Heart right ventricle (tissue), 16 donors: ENCODE measurements around the gene ZCCHC2. TPM values are rescaled to one million over a fixed set of nuclear protein-coding genes. Genes with fewer than 3 reads are reported as not detected.

ENCODE experiments used
- ATAC-seq, 8 donors: fragments of 200-7000 bp; cut with Tn5 transposase; one replicate each; pipeline ENCODE4 v1.9.1; 2020; ENCODE audit warnings: mild to moderate bottlenecking in 8 of 8, moderate library complexity in 8 of 8, moderate number of reproducible peaks in 1 of 8
- DNase-seq, 2 donors: peaks; one replicate each; pipeline ENCODE4 v3.0.0-alpha.2; 2020
- H3K27ac ChIP-seq, 10 donors: fragments of 200-600 bp; sonication (generic) in 2 of 10; one replicate each; pipeline versions ENCODE4 v1.5.0 to v1.8.0; 2020 to 2022; ENCODE audit warnings: mild to moderate bottlenecking in 3 of 10
- H3K27me3 ChIP-seq, 7 donors: fragments of 200-600 bp; one replicate each; pipeline ENCODE4 v1.8.0; 2021 to 2022; ENCODE audit warnings: mild to moderate bottlenecking in 2 of 7
- H3K36me3 ChIP-seq, 9 donors: fragments of 200-600 bp; sonication (generic) in 1 of 9; one replicate each; pipeline versions ENCODE4 v1.5.0 to v1.8.0; 2020 to 2022; ENCODE audit warnings: mild to moderate bottlenecking in 2 of 9
- H3K4me1 ChIP-seq, 9 donors: fragments of 200-600 bp; sonication (generic) in 1 of 9; one replicate each; pipeline versions ENCODE4 v1.5.0 to v1.8.0; 2020 to 2022; ENCODE audit warnings: mild to moderate bottlenecking in 4 of 9
- H3K4me3 ChIP-seq, 10 donors: fragments of 200-600 bp; sonication (generic) in 2 of 10; one replicate each; pipeline versions ENCODE4 v1.5.0 to v1.8.0; 2020 to 2022; ENCODE audit warnings: mild to moderate bottlenecking in 7 of 10, moderate library complexity in 2 of 10
- H3K9me3 ChIP-seq, 11 donors: fragments of 200-600 bp in 10 of 11; sonication (generic) in 2 of 11; one replicate each; pipeline versions ENCODE4 v1.5.0 to v1.8.0; 2013 to 2022; ENCODE audit warnings: mild to moderate bottlenecking in 2 of 11, control low read depth in 1 of 11, moderate library complexity in 1 of 11
- CTCF ChIP-seq, 9 donors: fragments of 200-600 bp; sonication (generic) in 2 of 9; IDR thresholded peaks; one replicate each; pipeline versions ENCODE4 v1.5.0 to v1.8.0; 2021 to 2022; ENCODE audit warnings: antibody characterized with exemption in 9 of 9, mild to moderate bottlenecking in 5 of 9, moderate library complexity in 1 of 9
- WGBS, 2 donors: extraction: QIAGEN DNeasy Blood & Tissue Kit; methylation state at CpG; one replicate each; pipeline ENCODE4 v1.1.7; 2013; ENCODE audit warnings: inconsistent platforms in 1 of 2; 5-methylcytosine and 5-hydroxymethylcytosine counted together
- intact Hi-C, 10 donors: fragments of 100-400 bp; cut with DNase I; formaldehyde crosslinking; loops; one replicate each; pipeline versions ENCODE4 v1.11.1 to v1.14.2; 2022
- polyA plus RNA-seq, 2 donors: library from polyadenylated mRNA; stranded (reverse); fragments of 200-250 nt; gene quantifications; one replicate each; pipeline ENCODE4 v1.2.3, GENCODE V29; 2013
- total RNA-seq, 10 donors: library from RNA; stranded (reverse); fragmentation: NEBNext Ultra II Directional in 3 of 10; extraction: Animal tissue kit (Norgen Biotek cat#: 25700) in 3 of 10; gene quantifications; one replicate each; pipeline versions ENCODE4 v1.2.1 to v1.2.4, GENCODE V29; 2021 to 2023
- donor health status: Arrhythmogenic right ventricular cardiomyopathy.
- donor health status: ischemic (EF 13 %, LVEDD 7.1; RV severe dilation, severe dysfunction).
- donor health status: healthy with polysubstance abuse.
- donor health status: DM: no; HTN: yes; CAD: no.
- donor health status: DM: no; HTN: no; CAD: no.
- donor health status: ischemic (EF 25% LVEDD 6.9; RV normal size, moderate dysfunction).
- donor health status: ischemic (EF 25% LVEDD 5.7; RV mildly dilated, moderate dysfunction).
- donor health status: healthy.
- donor health status: DM: yes; HTN: yes; CAD: no.
- donor health status: Ischemic cardiomyopathy.
- donor health status: ischemic (EF 35%, LVEDD 5.7; RV mildly dilated, moderate dysfunction).
- donor health status: nonischemic (EF 11% LVEDD 7.7; RV severe dilation, severe dysfunction).
- donor health status: DM: yes; HTN: yes; CAD: no.
- donor health status: PGD.
- donor health status: ischemic (EF 29% LVEDD 5.4; RV normal size, mild dysfunction).
- donor health status: nonischemic (EF 23%, LVEDD 6.1; RV moderate dilation, normal function).

ZCCHC2 gene
- total and polyA plus RNA-seq, 12 donors, result 7.0 to 45.3 (median 19.1) TPM

DNA sequence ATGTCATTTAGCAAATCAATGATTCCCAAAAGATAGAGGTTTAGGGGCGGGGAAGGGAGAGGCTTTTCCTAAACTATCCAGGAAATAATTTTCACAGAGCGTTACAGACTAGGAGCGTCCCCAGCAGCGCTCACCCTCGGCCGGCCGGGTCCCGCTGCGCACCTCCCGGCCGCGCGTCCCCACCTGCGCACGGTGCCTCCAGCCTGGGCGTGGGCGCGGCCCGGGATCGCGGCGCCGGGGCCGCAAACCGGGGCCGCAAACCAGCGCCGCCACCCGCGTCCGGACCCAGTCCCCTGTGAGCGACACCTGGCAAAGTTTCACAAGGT is 684 bp upstream of the ZCCHC2 start:
- TF ChIP-seq CTCF (IDR thresholded peaks at IDR 0.05), result no peak
- Histone ChIP-seq H3K27me3 (no peaks in the 10 kb centered on the region), H3K27ac (peak overlapping the region; percentile 96 to 100 (median 98)), H3K9me3 (no peaks in the 10 kb centered on the region), H3K4me3 (peak overlapping the region; percentile 76 to 98 (median 91)), H3K36me3 (no peaks in the 10 kb centered on the region), H3K4me1 (peaks cover 0 to 31% (median 23%) of the 10 kb centered on the region in 9 donors)
- 0 to 1% methylated on average over 32 of the region's 32 CpGs for WGBS, 2 donors
- no peak for DNase-seq
- peak in 6 of 8 donors; percentile 2 to 28 (median 4) for ATAC-seq
- intact Hi-C loops, result loop anchor here in 7 of 10 donors (2.0 to 10.0 kb wide), 7 partner anchors 60 to 193 kb away; partner anchors contain the start of gene PHLPP1 (in 1 of the 7)

GRCh38 chr18:62523255-62523588 is 397 bp downstream of the ZCCHC2 start:
- TF ChIP-seq CTCF (IDR thresholded peaks at IDR 0.05), result no peak
- Histone ChIP-seq H3K9me3 (no peaks in the 10 kb centered on the region), H3K27me3 (no peaks in the 10 kb centered on the region), H3K4me1 (peaks cover 0 to 39% (median 29%) of the 10 kb centered on the region in 9 donors), H3K36me3 (no peaks in the 10 kb centered on the region), H3K27ac (peak overlapping the region; percentile 96 to 100 (median 99)), H3K4me3 (peak overlapping the region; percentile 77 to 98 (median 92))
- intact Hi-C loops, result loop anchor here in 7 of 10 donors (2.0 to 10.0 kb wide), 7 partner anchors 59 to 192 kb away; partner anchors contain the start of gene PHLPP1 (in 1 of the 7)
- DNase-seq (no peak), ATAC-seq (peak in 1 of 8 donors; percentile 69)
- 0 to 2% methylated on average over 17 to 62 of the region's 62 CpGs for WGBS, 2 donors

DNA sequence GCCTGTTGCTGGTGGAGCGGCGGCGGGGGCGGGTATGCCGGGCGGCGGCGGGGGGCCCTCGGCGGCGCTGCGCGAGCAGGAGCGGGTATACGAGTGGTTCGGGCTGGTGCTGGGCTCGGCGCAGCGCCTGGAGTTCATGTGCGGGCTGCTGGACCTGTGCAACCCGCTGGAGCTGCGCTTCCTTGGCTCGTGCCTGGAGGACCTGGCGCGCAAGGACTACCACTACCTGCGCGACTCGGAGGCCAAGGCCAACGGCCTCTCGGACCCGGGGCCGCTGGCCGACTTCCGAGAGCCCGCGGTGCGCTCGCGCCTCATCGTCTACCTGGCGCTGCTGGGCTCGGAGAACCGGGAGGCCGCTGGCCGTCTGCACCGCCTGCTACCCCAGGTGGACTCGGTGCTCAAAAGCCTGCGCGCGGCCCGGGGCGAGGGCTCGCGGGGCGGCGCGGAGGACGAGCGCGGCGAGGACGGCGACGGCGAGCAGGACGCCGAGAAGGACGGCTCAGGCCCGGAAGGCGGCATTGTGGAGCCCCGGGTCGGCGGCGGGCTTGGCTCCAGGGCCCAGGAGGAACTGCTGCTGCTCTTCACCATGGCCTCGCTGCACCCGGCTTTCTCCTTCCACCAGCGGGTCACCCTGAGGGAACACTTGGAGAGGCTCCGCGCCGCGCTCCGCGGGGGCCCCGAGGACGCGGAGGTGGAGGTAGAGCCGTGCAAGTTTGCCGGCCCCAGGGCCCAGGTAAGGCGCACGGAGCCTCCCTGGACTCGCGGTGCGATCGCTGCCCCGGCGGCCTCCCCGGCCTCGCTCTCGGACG is 1.0 kb downstream of the ZCCHC2 start:
- DNase-seq (peak; percentile 24 to 62), ATAC-seq (no peak)
- Histone ChIP-seq H3K4me3 (peak overlapping the region; percentile 77 to 98 (median 91)), H3K4me1 (peaks cover 0 to 44% (median 31%) of the 10 kb centered on the region in 9 donors), H3K27ac (peak overlapping the region; percentile 91 to 100 (median 99)), H3K9me3 (no peaks in the 10 kb centered on the region), H3K36me3 (no peaks in the 10 kb centered on the region), H3K27me3 (no peaks in the 10 kb centered on the region)
- 0 to 1% methylated on average over 70 to 98 of the region's 100 CpGs for WGBS, 2 donors
- no peak for TF ChIP-seq CTCF (IDR thresholded peaks at IDR 0.05)
- intact Hi-C loops, result loop anchor here in 7 of 10 donors (2.0 to 10.0 kb wide), 7 partner anchors 58 to 191 kb away; partner anchors contain the start of gene PHLPP1 (in 1 of the 7)

GRCh38 chr18:62524440-62525200 is 1.8 kb downstream of the ZCCHC2 start:
- H3K4me1 ChIP-seq, result peaks cover 0 to 50% (median 35%) of the 10 kb centered on the region in 9 donors
- TF ChIP-seq CTCF (IDR thresholded peaks at IDR 0.05), result no peak

More at GRCh38 chr18:62524440-62525200, 1.8 kb downstream of the ZCCHC2 start:
- intact Hi-C loops, result loop anchor here in 6 of 10 donors (5.0 to 10.0 kb wide), 6 partner anchors 58 to 190 kb away; partner anchors contain the start of gene PHLPP1 (in 1 of the 6)
- DNase-seq, result peak; percentile 42 to 69
- Histone ChIP-seq H3K9me3 (no peaks in the 10 kb centered on the region), H3K36me3 (no peaks in the 10 kb centered on the region), H3K27ac (peak overlapping the region; percentile 91 to 100 (median 99)), H3K4me3 (peak overlapping the region; percentile 77 to 98 (median 91)), H3K27me3 (no peaks in the 10 kb centered on the region)
- peak in 5 of 8 donors; percentile 2 to 32 (median 23) for ATAC-seq
- 2 to 3% methylated on average over 55 to 57 of the region's 57 CpGs for WGBS, 2 donors
